ENCODE measurements around the gene INTS7.
"Not testable (repeated sequence)": the region's sequence is repeated elsewhere in the genome, so short reads cannot be mapped to it uniquely, and the experiment has no call there.

Gene INTS7

GRCh38 chr1:212034516-212035122 is 738 bp downstream of the INTS7 start:
- no peak for DNase-seq

GRCh38 chr1:212030936-212031528 is 4.3 kb downstream of the INTS7 start:
- no peak for DNase-seq

- DNase-seq, result not testable (repeated sequence)
Observed at GRCh38 chr1:212027727-212028126, 7.6 kb downstream of the INTS7 start.

- DNase-seq, result no peak
Observed at GRCh38 chr1:212024469-212025149, 10.7 kb downstream of the INTS7 start.

GRCh38 chr1:212022908-212023307 is 12.4 kb downstream of the INTS7 start:
- not testable (repeated sequence) for DNase-seq

GRCh38 chr1:212021563-212021962 is 13.8 kb downstream of the INTS7 start:
- DNase-seq, result no peak

GRCh38 chr1:212020975-212021374 is 14.4 kb downstream of the INTS7 start:
- DNase-seq, result no peak

- DNase-seq, result no peak
Observed at GRCh38 chr1:212013672-212014071, 21.7 kb downstream of the INTS7 start.

GRCh38 chr1:212012034-212012740 is 23.2 kb downstream of the INTS7 start:
- DNase-seq, result peak; percentile 49 to 79 (median 58)

GRCh38 chr1:212010004-212010403 is 25.4 kb downstream of the INTS7 start:
- DNase-seq, result no peak

- no peak for DNase-seq
Observed at GRCh38 chr1:212009561-212009960, 25.8 kb downstream of the INTS7 start.

GRCh38 chr1:212007886-212008285 is 27.5 kb downstream of the INTS7 start:
- DNase-seq, result no peak

- DNase-seq, result no peak
Observed at GRCh38 chr1:212007178-212007577, 28.2 kb downstream of the INTS7 start.

GRCh38 chr1:212004895-212005608 is 30.3 kb downstream of the INTS7 start:
- no peak for DNase-seq

- DNase-seq, result no peak
Observed at GRCh38 chr1:212002536-212002935, 32.8 kb downstream of the INTS7 start.

- DNase-seq, result not testable (repeated sequence)
Observed at GRCh38 chr1:211997426-211997825, 37.9 kb downstream of the INTS7 start.

- no peak for DNase-seq
Observed at GRCh38 chr1:211991695-211992094, 43.7 kb downstream of the INTS7 start.

GRCh38 chr1:211986628-211987254 is 48.6 kb downstream of the INTS7 start:
- no peak for DNase-seq

GRCh38 chr1:211985556-211986264 is 49.6 kb downstream of the INTS7 start:
- no peak for DNase-seq

- DNase-seq, result no peak
Observed at GRCh38 chr1:211978596-211978995, 56.8 kb downstream of the INTS7 start.

GRCh38 chr1:211975152-211975941 is 60.0 kb downstream of the INTS7 start:
- no peak for DNase-seq

Data from NCI-H1417 (cell line).